SU-DHL-6 (cell line): Measurements from ENCODE around the gene PRKN.

Experiments used
- H2AFZ ChIP-seq: fragments of 200-600 bp; sonication (generic); 2 replicates; pipeline ENCODE4 v1.6.1; 2014; ENCODE audit warnings: low read depth, mild to moderate bottlenecking, moderate library complexity, mixed read lengths, antibody characterized with exemption, low read length; ENCODE audit not compliant: severe bottlenecking
- H3F3A ChIP-seq: fragments of 200-600 bp; shearing (Covaris generic); 2 replicates; pipeline ENCODE4 v1.6.0; 2016; ENCODE audit warnings: antibody characterized with exemption, mild to moderate bottlenecking; ENCODE audit not compliant: insufficient read depth
- H3K27ac ChIP-seq: fragments of 200-600 bp; sonication (generic); 2 replicates; pipeline ENCODE4 v1.5.1; 2016; ENCODE audit warnings: low read depth, mild to moderate bottlenecking, low read length, moderate library complexity, mixed read lengths
- H3K27me3 ChIP-seq: fragments of 200-600 bp; sonication (generic), shearing (Covaris generic); 2 replicates; pipeline ENCODE4 v1.6.0; 2014; ENCODE audit warnings: mild to moderate bottlenecking, low read length
- H3K36me3 ChIP-seq: fragments of 200-600 bp; sonication (generic); 2 replicates; pipeline ENCODE4 v1.6.1; 2014; ENCODE audit warnings: mild to moderate bottlenecking, low read length, mixed read lengths
- H3K4me2 ChIP-seq: fragments of 300-600, 200-600 bp; shearing (Covaris generic), sonication (generic); 2 replicates; pipeline ENCODE4 v1.6.0; 2014; ENCODE audit warnings: low read length, low read depth, mild to moderate bottlenecking; ENCODE audit not compliant: poor library complexity, severe bottlenecking
- H3K4me3 ChIP-seq: fragments of 200-600 bp; sonication (generic); 2 replicates; pipeline ENCODE4 v1.5.1; 2014; ENCODE audit warnings: antibody characterized with exemption, low read length, mild to moderate bottlenecking, mixed read lengths; ENCODE audit not compliant: insufficient read depth, poor library complexity, severe bottlenecking
- H3K79me2 ChIP-seq: fragments of 200-600 bp; sonication (generic); 2 replicates; pipeline ENCODE4 v1.6.1; 2014; ENCODE audit warnings: mild to moderate bottlenecking, low read length, moderate library complexity; ENCODE audit not compliant: insufficient read depth
- H3K9ac ChIP-seq: fragments of 200-600 bp; sonication (generic); 2 replicates; pipeline ENCODE4 v1.7.0; 2014; ENCODE audit warnings: mild to moderate bottlenecking, low read length
- H3K9me2 ChIP-seq: fragments of 200-600 bp; sonication (generic); replicated peaks from 2 replicates; pipeline ENCODE4 v1.6.1; 2014; ENCODE audit warnings: low read length; ENCODE audit not compliant: insufficient read depth
- H3K9me3 ChIP-seq: fragments of 200-600 bp; sonication (generic); 2 replicates; pipeline ENCODE4 v1.6.1; 2014; ENCODE audit warnings: low read length, mixed read lengths; ENCODE audit not compliant: insufficient read depth
- H4K20me1 ChIP-seq: fragments of 200-600 bp; sonication (generic); 2 replicates; pipeline ENCODE4 v1.6.1; 2014; ENCODE audit warnings: low read depth, mild to moderate bottlenecking, antibody characterized with exemption, low read length, moderate library complexity, mixed read lengths
- EZH2phosphoT487 ChIP-seq: fragments of 200-600 bp; sonication (generic), shearing (Covaris generic); conservative IDR thresholded peaks from 2 replicates; pipeline ENCODE4 v1.6.1; 2018; ENCODE audit warnings: mild to moderate bottlenecking, antibody characterized with exemption, low read length, moderate library complexity, mixed read lengths
- TF ChIP-seq, protein P1 (sequence below): fragments of 200-600 bp; sonication (generic); IDR thresholded peaks from one replicate; pipeline ENCODE4 v1.5.1; 2017; ENCODE audit warnings: antibody characterized with exemption, mild to moderate bottlenecking, low read length, moderate library complexity; ENCODE audit not compliant: insufficient read depth, poor library complexity, severe bottlenecking

PRKN gene

DNA sequence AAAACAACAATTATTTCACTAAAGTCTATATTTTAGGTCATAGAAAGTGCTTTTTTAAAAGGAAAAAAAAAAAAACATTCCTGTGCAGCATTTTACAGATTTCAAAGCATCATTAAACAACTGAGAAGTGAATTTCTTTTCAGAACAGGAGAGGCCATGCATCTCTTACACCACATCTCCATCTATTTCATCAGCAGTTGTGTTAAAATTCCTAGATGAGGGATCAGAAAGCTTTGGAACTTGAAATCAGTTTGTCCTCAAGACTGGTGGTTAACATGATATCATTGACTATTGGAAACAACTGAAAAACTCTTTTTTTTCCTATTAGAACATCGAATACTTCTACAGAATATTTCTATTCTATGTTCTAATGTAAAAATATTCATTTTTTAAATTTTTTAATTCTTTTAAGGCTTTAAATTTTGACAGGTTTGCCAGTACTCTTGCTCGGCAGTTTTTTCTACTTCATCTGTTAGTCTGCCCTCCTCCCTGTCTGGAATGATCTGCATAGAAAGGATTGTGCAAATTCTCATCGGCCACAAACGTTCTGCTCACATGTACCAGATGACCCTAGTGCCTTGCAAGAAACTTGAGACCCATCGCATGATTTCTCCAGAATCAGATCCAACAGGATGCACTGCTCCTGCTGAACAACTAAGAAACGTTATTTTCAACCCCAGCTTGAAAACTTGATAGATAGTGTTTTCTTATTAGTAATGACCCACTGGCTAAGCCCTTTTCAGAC, 1042.7 kb downstream of the PRKN start:
- no peak overlapping the region for H2AFZ ChIP-seq
- no peak overlapping the region for H3K9ac ChIP-seq
- no peak overlapping the region for H3K4me2 ChIP-seq
- H4K20me1 ChIP-seq: no peaks in the 10 kb centered on the region
- H3K4me3 ChIP-seq: no peak overlapping the region
- no peak overlapping the region for H3K27ac ChIP-seq
- H3K36me3 ChIP-seq: no peaks in the 10 kb centered on the region
- H3K27me3 ChIP-seq: no peaks in the 10 kb centered on the region
- no peak for TF ChIP-seq EZH2phosphoT487
- TF ChIP-seq, protein P1, sequence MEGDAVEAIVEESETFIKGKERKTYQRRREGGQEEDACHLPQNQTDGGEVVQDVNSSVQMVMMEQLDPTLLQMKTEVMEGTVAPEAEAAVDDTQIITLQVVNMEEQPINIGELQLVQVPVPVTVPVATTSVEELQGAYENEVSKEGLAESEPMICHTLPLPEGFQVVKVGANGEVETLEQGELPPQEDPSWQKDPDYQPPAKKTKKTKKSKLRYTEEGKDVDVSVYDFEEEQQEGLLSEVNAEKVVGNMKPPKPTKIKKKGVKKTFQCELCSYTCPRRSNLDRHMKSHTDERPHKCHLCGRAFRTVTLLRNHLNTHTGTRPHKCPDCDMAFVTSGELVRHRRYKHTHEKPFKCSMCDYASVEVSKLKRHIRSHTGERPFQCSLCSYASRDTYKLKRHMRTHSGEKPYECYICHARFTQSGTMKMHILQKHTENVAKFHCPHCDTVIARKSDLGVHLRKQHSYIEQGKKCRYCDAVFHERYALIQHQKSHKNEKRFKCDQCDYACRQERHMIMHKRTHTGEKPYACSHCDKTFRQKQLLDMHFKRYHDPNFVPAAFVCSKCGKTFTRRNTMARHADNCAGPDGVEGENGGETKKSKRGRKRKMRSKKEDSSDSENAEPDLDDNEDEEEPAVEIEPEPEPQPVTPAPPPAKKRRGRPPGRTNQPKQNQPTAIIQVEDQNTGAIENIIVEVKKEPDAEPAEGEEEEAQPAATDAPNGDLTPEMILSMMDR: no peak
- H3K9me2 ChIP-seq: no peaks in the 10 kb centered on the region
- no peaks in the 10 kb centered on the region for H3K9me3 ChIP-seq
- no peaks in the 10 kb centered on the region for H3F3A ChIP-seq
- H3K79me2 ChIP-seq: no peaks in the 10 kb centered on the region

DNA sequence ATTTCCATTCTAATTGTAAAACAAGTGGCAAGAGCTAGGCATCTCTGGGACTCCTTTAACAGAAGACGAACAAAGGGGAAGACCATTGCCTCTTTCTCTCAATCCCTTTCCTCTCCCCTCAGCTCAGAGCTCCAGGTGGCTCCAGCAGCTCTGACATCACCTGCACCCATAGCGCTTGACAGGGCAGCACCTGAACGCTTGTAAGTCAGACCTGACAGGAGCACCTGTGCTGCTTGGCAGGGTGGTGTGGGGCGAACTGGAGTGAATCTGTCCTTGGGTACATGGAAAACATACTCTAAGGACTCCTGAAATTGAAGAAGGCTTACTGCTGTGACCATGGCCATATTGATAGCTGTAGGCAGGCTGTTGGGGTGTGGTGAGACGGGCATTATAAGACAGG, 1044.2 kb downstream of the PRKN start:
- Histone ChIP-seq H3K4me2 (no peak overlapping the region), H2AFZ (no peak overlapping the region), H3K4me3 (no peak overlapping the region), H3K27me3 (no peaks in the 10 kb centered on the region), H3K9me3 (no peaks in the 10 kb centered on the region), H3K9me2 (no peaks in the 10 kb centered on the region), H3K27ac (no peak overlapping the region), H3K36me3 (no peaks in the 10 kb centered on the region), H4K20me1 (no peaks in the 10 kb centered on the region), H3K9ac (no peak overlapping the region), H3K79me2 (no peaks in the 10 kb centered on the region), H3F3A (no peaks in the 10 kb centered on the region)
- TF ChIP-seq, protein P1: no peak
- no peak for TF ChIP-seq EZH2phosphoT487

DNA sequence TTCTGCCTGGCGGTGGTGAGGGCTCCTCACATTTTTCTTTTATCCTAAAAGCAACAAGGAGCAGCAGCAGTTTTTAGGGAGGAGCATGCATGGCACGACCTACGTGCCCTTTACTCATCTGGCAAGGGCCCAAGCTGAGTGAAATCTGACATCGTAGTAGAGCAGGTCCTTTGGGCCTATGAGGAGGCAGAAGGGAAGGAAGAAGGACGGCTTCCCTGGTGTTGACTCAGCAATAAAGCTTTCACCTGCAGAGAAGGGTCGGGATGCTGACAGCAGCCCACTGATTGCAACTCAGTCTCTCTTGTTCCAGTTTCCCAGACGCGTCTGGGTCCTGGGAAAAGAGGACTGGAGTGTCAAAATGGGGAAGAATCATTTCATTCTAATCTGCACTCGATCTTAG, 1044.6 kb downstream of the PRKN start:
- H3K9ac ChIP-seq: no peak overlapping the region
- H2AFZ ChIP-seq: no peak overlapping the region
- TF ChIP-seq, protein P1: no peak
- no peak for TF ChIP-seq EZH2phosphoT487

More for the DNA sequence above, 1044.6 kb downstream of the PRKN start:
- Histone ChIP-seq H3K27ac (no peak overlapping the region), H4K20me1 (no peaks in the 10 kb centered on the region), H3K36me3 (no peaks in the 10 kb centered on the region), H3K79me2 (no peaks in the 10 kb centered on the region), H3K4me3 (no peak overlapping the region), H3K4me2 (no peak overlapping the region), H3K9me3 (no peaks in the 10 kb centered on the region), H3F3A (no peaks in the 10 kb centered on the region), H3K9me2 (no peaks in the 10 kb centered on the region), H3K27me3 (no peaks in the 10 kb centered on the region)
